Dendritic cell treated with granulocyte-macrophage colony-stimulating factor and Interleukin-4, amounts not matched to agents 40 ng/mL and 50 ng/mL, for 4 days (primary cell): ENCODE measurements around the gene KRTAP9-6.
"Not testable (repeated sequence)": the region's sequence is repeated elsewhere in the genome, so short reads cannot be mapped to it uniquely, and the experiment has no call there.

Source experiments
- H3K27ac Mint-ChIP-seq: one replicate; pipeline ENCODE4 v1.8.0; 2022; ENCODE audit warnings: mild to moderate bottlenecking, mixed read lengths
- H3K27me3 Mint-ChIP-seq: one replicate; pipeline ENCODE4 v1.8.0; 2022; ENCODE audit warnings: mild to moderate bottlenecking, mixed read lengths
- H3K36me3 Mint-ChIP-seq: one replicate; pipeline ENCODE4 v1.8.0; 2022; ENCODE audit warnings: low read depth, mixed read lengths
- H3K4me1 Mint-ChIP-seq: one replicate; pipeline ENCODE4 v1.8.0; 2022; ENCODE audit warnings: low read depth, mixed read lengths
- H3K4me3 Mint-ChIP-seq: one replicate; pipeline ENCODE4 v1.8.0; 2022; ENCODE audit warnings: mild to moderate bottlenecking, moderate library complexity, mixed read lengths
- H3K9me3 Mint-ChIP-seq: one replicate; pipeline ENCODE4 v1.8.0; 2022; ENCODE audit warnings: mixed read lengths
- intact Hi-C: fragments of 100-400 bp; cut with micrococcal nuclease; formaldehyde crosslinking; loops from one replicate; pipeline ENCODE4 v1.15.0; 2022

KRTAP9-6 gene

GRCh38 chr17:41265078-41265477 is at the start of gene KRTAP9-6:
TSS of gene KRTAP9-6 (plus strand) at chr17:41265378. CDS start at chr17:41265378, 0 bp downstream.
- intact Hi-C loops = no loop called here
- H3K4me3 Mint-ChIP-seq = no peak within 1 kb of the TSS
- no peaks in the 10 kb centered on the region for H3K36me3 Mint-ChIP-seq
- H3K4me1 Mint-ChIP-seq = no peaks in the 10 kb centered on the region
- peaks cover 20% of the 10 kb centered on the region for H3K27me3 Mint-ChIP-seq
- no peaks in the 10 kb centered on the region for H3K9me3 Mint-ChIP-seq
- H3K27ac Mint-ChIP-seq = no peak within 1 kb of the TSS

GRCh38 chr17:41215681-41216080 is 49.5 kb upstream of the KRTAP9-6 start:
- Mint-ChIP-seq H3K4me1 (no peaks in the 10 kb centered on the region), H3K27me3 (peaks cover 7% of the 10 kb centered on the region), H3K4me3 (no peak overlapping the region), H3K27ac (no peak overlapping the region), H3K9me3 (peaks cover 10% of the 10 kb centered on the region), H3K36me3 (no peaks in the 10 kb centered on the region)
- intact Hi-C loops = no loop called here

DNA sequence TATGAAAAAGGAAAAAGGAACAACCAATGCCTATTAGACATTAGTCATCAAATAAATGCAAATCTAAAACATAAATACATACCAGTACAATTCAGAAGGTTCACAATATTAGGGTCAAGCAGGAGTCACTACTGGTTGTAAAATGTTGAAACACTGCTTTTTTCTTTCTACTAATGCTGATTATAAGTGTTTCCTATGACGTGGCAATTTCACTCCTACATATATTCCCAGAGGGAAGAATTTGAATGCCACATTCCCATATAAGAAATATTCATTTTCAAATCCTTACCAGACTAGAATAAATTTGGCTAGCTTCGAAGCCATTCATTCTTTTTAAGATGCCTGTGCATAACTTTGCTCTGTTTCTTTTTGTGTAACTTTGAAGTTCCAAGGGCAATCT is 41.4 kb upstream of the KRTAP9-6 start:
- H3K4me3 Mint-ChIP-seq = no peak overlapping the region
- H3K27me3 Mint-ChIP-seq = peaks cover 14% of the 10 kb centered on the region
- H3K9me3 Mint-ChIP-seq = peaks cover 10% of the 10 kb centered on the region
- no peak overlapping the region for H3K27ac Mint-ChIP-seq
- intact Hi-C loops = no loop called here
- no peaks in the 10 kb centered on the region for H3K36me3 Mint-ChIP-seq
- no peaks in the 10 kb centered on the region for H3K4me1 Mint-ChIP-seq

- Mint-ChIP-seq H3K36me3 (no peaks in the 10 kb centered on the region), H3K27me3 (peaks cover 9% of the 10 kb centered on the region), H3K27ac (no peak overlapping the region), H3K9me3 (no peaks in the 10 kb centered on the region), H3K4me1 (no peaks in the 10 kb centered on the region), H3K4me3 (no peak overlapping the region)
- intact Hi-C loops = no loop called here
Measured at GRCh38 chr17:41226051-41226450, 39.1 kb upstream of the KRTAP9-6 start.

DNA sequence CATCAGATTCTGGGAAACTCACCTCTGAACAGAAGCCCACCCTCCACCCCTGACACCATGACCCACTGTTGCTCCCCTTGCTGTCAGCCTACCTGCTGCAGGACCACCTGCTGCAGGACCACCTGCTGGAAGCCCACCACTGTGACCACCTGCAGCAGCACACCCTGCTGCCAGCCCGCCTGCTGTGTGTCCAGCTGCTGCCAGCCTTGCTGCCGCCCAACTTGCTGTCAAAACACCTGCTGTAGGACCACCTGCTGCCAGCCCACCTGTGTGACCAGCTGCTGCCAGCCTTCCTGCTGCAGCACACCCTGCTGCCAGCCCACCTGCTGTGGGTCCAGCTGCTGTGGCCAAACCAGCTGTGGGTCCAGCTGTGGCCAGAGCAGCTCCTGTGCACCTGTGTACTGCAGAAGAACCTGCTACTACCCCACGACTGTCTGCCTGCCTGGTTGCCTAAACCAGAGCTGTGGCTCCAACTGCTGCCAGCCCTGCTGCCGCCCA is 38.5 kb upstream of the KRTAP9-6 start, which contains the start of gene KRTAP9-2:
Gene KRTAP9-2, plus strand, starts transcription at position 51 of the 498 bp plus-strand sequence. Its CDS starts 7 bp downstream, at position 58.
- H3K36me3 Mint-ChIP-seq, intact Hi-C loops, H3K27me3 Mint-ChIP-seq, H3K9me3 Mint-ChIP-seq, H3K27ac Mint-ChIP-seq, H3K4me3 Mint-ChIP-seq, H3K4me1 Mint-ChIP-seq: not testable (repeated sequence)

- Mint-ChIP-seq H3K27ac (no peak overlapping the region), H3K4me3 (no peak overlapping the region), H3K27me3 (peaks cover 21% of the 10 kb centered on the region), H3K4me1 (no peaks in the 10 kb centered on the region), H3K36me3 (no peaks in the 10 kb centered on the region), H3K9me3 (no peaks in the 10 kb centered on the region)
- intact Hi-C loops = no loop called here
Measured at GRCh38 chr17:41230094-41230493, 35.1 kb upstream of the KRTAP9-6 start.

DNA sequence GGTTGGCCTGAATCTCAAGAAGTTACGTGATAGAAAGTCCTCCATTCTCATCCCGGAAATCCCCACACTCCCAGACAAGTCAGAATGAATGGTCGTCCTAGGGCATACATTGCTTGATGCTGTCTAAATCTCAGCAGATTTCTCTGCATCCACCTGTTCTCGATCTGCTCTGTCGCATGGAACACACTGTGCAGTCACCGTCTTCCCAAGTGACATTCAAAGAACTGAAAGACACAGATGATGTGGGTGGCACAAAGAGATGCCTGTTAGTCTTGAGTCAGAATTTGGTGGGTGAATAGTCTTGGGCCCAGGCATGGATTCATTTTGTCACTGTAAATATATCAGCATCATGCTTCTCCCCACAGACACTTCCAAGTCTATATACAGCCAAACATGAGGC is 33.4 kb upstream of the KRTAP9-6 start:
- no peaks in the 10 kb centered on the region for H3K4me1 Mint-ChIP-seq
- H3K27me3 Mint-ChIP-seq = peaks cover 23% of the 10 kb centered on the region
- H3K9me3 Mint-ChIP-seq = no peaks in the 10 kb centered on the region
- no peaks in the 10 kb centered on the region for H3K36me3 Mint-ChIP-seq
- no peak overlapping the region for H3K27ac Mint-ChIP-seq
- H3K4me3 Mint-ChIP-seq = no peak overlapping the region
- intact Hi-C loops = no loop called here

DNA sequence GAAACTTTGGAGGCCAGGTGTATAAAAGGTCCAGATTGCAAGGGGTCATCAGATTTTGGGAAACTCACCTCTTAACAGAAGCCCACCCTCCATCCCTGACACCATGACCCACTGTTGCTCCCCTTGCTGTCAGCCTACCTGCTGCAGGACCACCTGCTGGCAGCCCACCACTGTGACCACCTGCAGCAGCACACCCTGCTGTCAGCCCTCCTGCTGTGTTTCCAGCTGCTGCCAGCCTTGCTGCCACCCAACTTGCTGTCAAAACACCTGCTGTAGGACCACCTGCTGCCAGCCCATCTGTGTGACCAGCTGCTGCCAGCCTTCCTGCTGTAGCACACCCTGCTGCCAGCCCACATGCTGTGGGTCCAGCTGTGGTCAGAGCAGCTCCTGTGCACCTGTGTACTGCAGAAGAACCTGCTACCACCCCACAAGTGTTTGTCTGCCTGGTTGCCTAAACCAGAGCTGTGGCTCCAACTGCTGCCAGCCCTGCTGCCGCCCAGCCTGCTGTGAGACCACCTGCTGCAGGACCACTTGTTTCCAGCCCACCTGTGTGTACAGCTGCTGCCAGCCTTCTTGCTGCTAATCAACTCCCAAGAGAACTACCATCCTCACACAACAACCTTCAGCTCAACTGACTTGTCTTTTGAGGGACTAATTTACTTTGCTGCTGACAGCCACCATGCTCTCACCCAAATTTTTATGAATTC is 32.6 kb upstream of the KRTAP9-6 start, which contains the start of gene KRTAP9-3:
Gene KRTAP9-3, plus strand, starts transcription at position 51 of the 707 bp plus-strand sequence. Its CDS starts 53 bp downstream, at position 104.
- H3K4me3 Mint-ChIP-seq, intact Hi-C loops, H3K4me1 Mint-ChIP-seq, H3K36me3 Mint-ChIP-seq, H3K9me3 Mint-ChIP-seq, H3K27ac Mint-ChIP-seq: not testable (repeated sequence)
- peaks cover 21% of the 10 kb centered on the region for H3K27me3 Mint-ChIP-seq

GRCh38 chr17:41237116-41237515 is 28.1 kb upstream of the KRTAP9-6 start:
- H3K36me3 Mint-ChIP-seq, intact Hi-C loops, H3K4me1 Mint-ChIP-seq, H3K27ac Mint-ChIP-seq, H3K4me3 Mint-ChIP-seq, H3K9me3 Mint-ChIP-seq: not testable (repeated sequence)
- H3K27me3 Mint-ChIP-seq = peaks cover 21% of the 10 kb centered on the region

- H3K36me3 Mint-ChIP-seq, H3K4me3 Mint-ChIP-seq, intact Hi-C loops, H3K4me1 Mint-ChIP-seq, H3K9me3 Mint-ChIP-seq, H3K27ac Mint-ChIP-seq: not testable (repeated sequence)
- H3K27me3 Mint-ChIP-seq = peaks cover 17% of the 10 kb centered on the region
Measured at GRCh38 chr17:41237949-41238437, 27.2 kb upstream of the KRTAP9-6 start, which contains the start of gene KRTAP9-8. TSS of gene KRTAP9-8 (plus strand) at chr17:41237999. CDS start at chr17:41238052, 53 bp downstream.

- H3K27me3 Mint-ChIP-seq = peaks cover 17% of the 10 kb centered on the region
- H3K27ac Mint-ChIP-seq = not testable (repeated sequence)
Measured at GRCh38 chr17:41246995-41247787, 18.0 kb upstream of the KRTAP9-6 start.

GRCh38 chr17:41249637-41250240 is 15.4 kb upstream of the KRTAP9-6 start, which contains the start of gene KRTAP9-4:
TSS of gene KRTAP9-4 (plus strand) at chr17:41249687. CDS start at chr17:41249721, 34 bp downstream.
- intact Hi-C loops, H3K9me3 Mint-ChIP-seq, H3K27ac Mint-ChIP-seq, H3K4me1 Mint-ChIP-seq, H3K36me3 Mint-ChIP-seq, H3K4me3 Mint-ChIP-seq: not testable (repeated sequence)
- peaks cover 18% of the 10 kb centered on the region for H3K27me3 Mint-ChIP-seq

More at GRCh38 chr17:41246995-41247787, 18.0 kb upstream of the KRTAP9-6 start:
- H3K4me3 Mint-ChIP-seq, intact Hi-C loops, H3K9me3 Mint-ChIP-seq, H3K36me3 Mint-ChIP-seq, H3K4me1 Mint-ChIP-seq: not testable (repeated sequence)

- no peaks in the 10 kb centered on the region for H3K9me3 Mint-ChIP-seq
- no peak overlapping the region for H3K4me3 Mint-ChIP-seq
- no peaks in the 10 kb centered on the region for H3K36me3 Mint-ChIP-seq
- no peak overlapping the region for H3K27ac Mint-ChIP-seq
- intact Hi-C loops = no loop called here
- no peaks in the 10 kb centered on the region for H3K4me1 Mint-ChIP-seq
- H3K27me3 Mint-ChIP-seq = peaks cover 24% of the 10 kb centered on the region
Measured at GRCh38 chr17:41251261-41251660, 13.9 kb upstream of the KRTAP9-6 start.
